ENCODE measurements around the gene PLEKHJ1. TPM values are rescaled to one million over a fixed set of nuclear protein-coding genes. Genes with fewer than 3 reads are reported as not detected.

PLEKHJ1 gene
- total RNA-seq, 1 experiment from 2014 or later = 189 TPM

- TF ChIP-seq ATF6 (CRISPR knock-in tag; IDR thresholded peaks at IDR 0.05) (no peak), USF1 (CRISPR knock-in tag; IDR thresholded peaks at IDR 0.05) (no peak), RELA (CRISPR knock-in tag; IDR thresholded peaks at IDR 0.05; ENCODE audit: borderline replicate concordance) (no peak), ZNF232 (CRISPR knock-in tag; IDR thresholded peaks at IDR 0.05) (no peak)
Measured at GRCh38 chr19:2242092-2242537, 6.0 kb upstream of the PLEKHJ1 start (continued).

- Mint-ChIP-seq H3K36me3 (peaks cover 30% of the 10 kb centered on the region), H3K9me3 (no peaks in the 10 kb centered on the region), H3K4me1 (peaks cover 38% of the 10 kb centered on the region), H3K4me3 (peak overlapping the region; percentile 93), H3K27me3 (ENCODE audit: low read depth) (peaks cover 5% of the 10 kb centered on the region; the same call in 1 of the 2 replicates), H3K27ac (peak overlapping the region; percentile 91)
- TF ChIP-seq GTF2I (CRISPR knock-in tag; conservative IDR thresholded peaks at IDR 0.05) (no peak), ZNF232 (CRISPR knock-in tag; IDR thresholded peaks at IDR 0.05) (no peak)
- TF ChIP-seq, protein P1, sequence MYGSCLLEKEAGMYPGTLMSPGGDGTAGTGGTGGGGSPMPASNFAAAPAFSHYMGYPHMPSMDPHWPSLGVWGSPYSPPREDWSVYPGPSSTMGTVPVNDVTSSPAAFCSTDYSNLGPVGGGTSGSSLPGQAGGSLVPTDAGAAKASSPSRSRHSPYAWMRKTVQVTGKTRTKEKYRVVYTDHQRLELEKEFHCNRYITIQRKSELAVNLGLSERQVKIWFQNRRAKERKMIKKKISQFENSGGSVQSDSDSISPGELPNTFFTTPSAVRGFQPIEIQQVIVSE (CRISPR knock-in tag; IDR thresholded peaks at IDR 0.05; ENCODE audit: borderline replicate concordance) = no peak
- TF ChIP-seq, protein P2, sequence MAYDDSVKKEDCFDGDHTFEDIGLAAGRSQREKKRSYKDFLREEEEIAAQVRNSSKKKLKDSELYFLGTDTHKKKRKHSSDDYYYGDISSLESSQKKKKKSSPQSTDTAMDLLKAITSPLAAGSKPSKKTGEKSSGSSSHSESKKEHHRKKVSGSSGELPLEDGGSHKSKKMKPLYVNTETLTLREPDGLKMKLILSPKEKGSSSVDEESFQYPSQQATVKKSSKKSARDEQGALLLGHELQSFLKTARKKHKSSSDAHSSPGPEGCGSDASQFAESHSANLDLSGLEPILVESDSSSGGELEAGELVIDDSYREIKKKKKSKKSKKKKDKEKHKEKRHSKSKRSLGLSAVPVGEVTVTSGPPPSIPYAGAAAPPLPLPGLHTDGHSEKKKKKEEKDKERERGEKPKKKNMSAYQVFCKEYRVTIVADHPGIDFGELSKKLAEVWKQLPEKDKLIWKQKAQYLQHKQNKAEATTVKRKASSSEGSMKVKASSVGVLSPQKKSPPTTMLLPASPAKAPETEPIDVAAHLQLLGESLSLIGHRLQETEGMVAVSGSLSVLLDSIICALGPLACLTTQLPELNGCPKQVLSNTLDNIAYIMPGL (CRISPR knock-in tag; IDR thresholded peaks at IDR 0.05) = no peak
- DNase-seq (ENCODE audit: low spot score) (no peak), ATAC-seq (no peak)
- ChIA-PET CTCF (interaction anchor here (1.0 to 4.7 kb wide), 5 partner anchors 10 to 85 kb away, joined by 3 to 65 read pairs (median 21); partner anchors contain the start of gene AMH), POLR2A (no interaction called here)
Measured at GRCh38 chr19:2240881-2241760, 5.0 kb upstream of the PLEKHJ1 start.

DNA sequence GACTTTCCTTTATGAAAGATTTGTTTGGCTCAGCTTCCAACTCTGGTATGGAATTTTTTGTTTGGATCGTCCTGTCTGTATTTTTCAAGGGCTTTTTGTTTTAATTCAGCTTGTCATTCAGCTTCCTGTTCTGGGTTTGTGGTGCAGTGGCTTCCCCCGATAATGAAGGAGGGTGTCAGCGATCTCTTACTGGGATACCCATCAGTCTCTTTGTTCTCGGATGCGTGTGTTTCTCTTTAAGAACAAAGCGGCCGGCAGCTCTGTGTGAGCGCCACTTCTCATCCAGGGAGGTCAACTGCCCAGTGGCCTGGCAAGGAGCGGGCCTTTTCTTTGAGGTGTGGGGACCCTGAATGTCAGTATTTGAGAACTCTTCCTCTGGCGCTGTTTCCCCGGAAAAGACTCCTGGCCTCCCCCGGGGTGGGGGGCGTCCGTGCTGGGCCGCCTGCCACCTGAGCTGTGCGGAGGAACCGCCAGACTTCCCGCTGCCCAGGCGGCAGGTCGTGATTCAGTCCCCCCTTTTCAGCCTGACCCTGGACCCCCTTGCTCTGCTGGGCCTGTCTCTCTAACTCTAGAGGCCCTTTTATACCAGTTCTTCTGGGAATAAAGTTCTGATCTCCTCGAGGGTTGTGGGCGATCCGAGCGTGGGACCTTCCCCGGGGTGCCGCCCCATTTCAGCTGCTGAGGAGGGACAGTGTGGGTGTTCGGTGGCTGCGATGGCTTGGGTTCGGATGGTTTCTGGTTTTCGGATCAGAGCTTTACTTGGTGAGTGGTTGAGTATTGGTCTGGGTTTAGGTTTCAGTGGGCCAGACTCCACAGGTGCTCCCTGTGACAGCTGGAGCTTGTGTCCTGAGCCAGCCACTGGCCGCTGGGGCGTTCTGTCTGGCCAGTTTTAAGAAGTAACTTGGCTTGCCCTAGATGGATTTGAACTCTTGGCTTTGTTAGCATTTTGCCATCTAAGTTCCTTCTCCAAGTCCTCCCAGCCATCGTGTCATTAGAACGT is 3.9 kb upstream of the PLEKHJ1 start:
- DNase-seq (ENCODE audit: low spot score) = no peak

More for the DNA sequence above, 3.9 kb upstream of the PLEKHJ1 start:
- no peak for ATAC-seq
- ChIA-PET CTCF (interaction anchor here (0.6 to 4.7 kb wide), 11 partner anchors 11 to 996 kb away, joined by 3 to 65 read pairs (median 7); partner anchors contain the start of gene AMH), POLR2A (interaction anchor here (0.7 to 1.5 kb wide), 4 partner anchors 13 to 76 kb away, joined by 3 to 4 read pairs (median 4); no protein-coding TSS in a partner anchor)
- Mint-ChIP-seq H3K4me1 (peaks cover 40% of the 10 kb centered on the region), H3K27ac (peak overlapping the region; percentile 91), H3K36me3 (peaks cover 24% of the 10 kb centered on the region), H3K9me3 (no peaks in the 10 kb centered on the region), H3K27me3 (ENCODE audit: low read depth) (peaks cover 5% of the 10 kb centered on the region; the same call in 1 of the 2 replicates), H3K4me3 (peak overlapping the region; percentile 93)
- TF ChIP-seq, protein P1 (CRISPR knock-in tag; IDR thresholded peaks at IDR 0.05; ENCODE audit: borderline replicate concordance) = no peak
- TF ChIP-seq, protein P3, sequence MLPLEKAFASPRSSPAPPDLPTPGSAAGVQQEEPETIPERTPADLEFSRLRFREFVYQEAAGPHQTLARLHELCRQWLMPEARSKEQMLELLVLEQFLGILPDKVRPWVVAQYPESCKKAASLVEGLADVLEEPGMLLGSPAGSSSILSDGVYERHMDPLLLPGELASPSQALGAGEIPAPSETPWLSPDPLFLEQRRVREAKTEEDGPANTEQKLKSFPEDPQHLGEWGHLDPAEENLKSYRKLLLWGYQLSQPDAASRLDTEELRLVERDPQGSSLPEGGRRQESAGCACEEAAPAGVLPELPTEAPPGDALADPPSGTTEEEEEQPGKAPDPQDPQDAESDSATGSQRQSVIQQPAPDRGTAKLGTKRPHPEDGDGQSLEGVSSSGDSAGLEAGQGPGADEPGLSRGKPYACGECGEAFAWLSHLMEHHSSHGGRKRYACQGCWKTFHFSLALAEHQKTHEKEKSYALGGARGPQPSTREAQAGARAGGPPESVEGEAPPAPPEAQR (CRISPR knock-in tag; IDR thresholded peaks at IDR 0.05) = no peak
- no peak for TF ChIP-seq KAT7 (CRISPR knock-in tag; IDR thresholded peaks at IDR 0.05; ENCODE audit: borderline replicate concordance)
- no peak for TF ChIP-seq MYBL2 (CRISPR knock-in tag; IDR thresholded peaks at IDR 0.05)
- TF ChIP-seq CREM (CRISPR knock-in tag; IDR thresholded peaks at IDR 0.05) = no peak
- TF ChIP-seq ATF6 (CRISPR knock-in tag; IDR thresholded peaks at IDR 0.05) = no peak
- TF ChIP-seq ZNF232 (CRISPR knock-in tag; IDR thresholded peaks at IDR 0.05) = no peak
- TF ChIP-seq ZNF671 (CRISPR knock-in tag; IDR thresholded peaks at IDR 0.05) = no peak

Measured in WTC11 (cell line).